ENCODE results near the gene GPR156. TPM values are rescaled to one million over a fixed set of nuclear protein-coding genes. Genes with fewer than 3 reads are reported as not detected.
"Not testable (repeated sequence)": the region's sequence is repeated elsewhere in the genome, so short reads cannot be mapped to it uniquely, and the experiment has no call there.

Gene GPR156
- total RNA-seq, 1 experiment from 2014 or later, result not detected

GRCh38 chr3:120218981-120219380, 66.0 kb downstream of the GPR156 start:
- H2AFZ ChIP-seq (ENCODE audit: low read length), result no peak overlapping the region
- H4K20me1 ChIP-seq (ENCODE audit: insufficient read depth, low read depth, low read length), result no peaks in the 10 kb centered on the region
- no peak overlapping the region for H3K4me2 ChIP-seq (ENCODE audit: low read depth, low read length, poor library complexity, severe bottlenecking)
- H3K36me3 ChIP-seq (ENCODE audit: insufficient read depth, low read length), result no peaks in the 10 kb centered on the region
- H3K4me3 ChIP-seq (ENCODE audit: low read length), result no peak overlapping the region
- H3K9me3 ChIP-seq (ENCODE audit: low read length), result no peaks in the 10 kb centered on the region
- H3K9me2 ChIP-seq (replicated peaks; ENCODE audit: insufficient read depth, low read length), result no peaks in the 10 kb centered on the region
- H3K27me3 ChIP-seq (ENCODE audit: low read length), result no peaks in the 10 kb centered on the region
- no peak overlapping the region for H3K27ac ChIP-seq (ENCODE audit: low read length)
- peaks cover 2% of the 10 kb centered on the region; the same call in 1 of the 2 replicates for H3K4me1 ChIP-seq (ENCODE audit: low read length)
- no peaks in the 10 kb centered on the region for H3K79me2 ChIP-seq (ENCODE audit: low read length)
- no peak for DNase-seq
- H3K9ac ChIP-seq (ENCODE audit: low read length), result no peak overlapping the region

- not testable (repeated sequence) for H3K36me3 ChIP-seq (ENCODE audit: insufficient read depth, low read length); H3K27me3 ChIP-seq (ENCODE audit: low read length); H3K9ac ChIP-seq (ENCODE audit: low read length); H3K4me1 ChIP-seq (ENCODE audit: low read length); H2AFZ ChIP-seq (ENCODE audit: low read length); H3K9me3 ChIP-seq (ENCODE audit: low read length); H3K27ac ChIP-seq (ENCODE audit: low read length); H3K9me2 ChIP-seq (replicated peaks; ENCODE audit: insufficient read depth, low read length); DNase-seq; H4K20me1 ChIP-seq (ENCODE audit: insufficient read depth, low read depth, low read length); H3K4me2 ChIP-seq (ENCODE audit: low read depth, low read length, poor library complexity, severe bottlenecking); H3K79me2 ChIP-seq (ENCODE audit: low read length); H3K4me3 ChIP-seq (ENCODE audit: low read length)
These were observed 68.4 kb downstream of the GPR156 start for GRCh38 chr3:120216633-120217032.

GRCh38 chr3:120214176-120214575, 70.8 kb downstream of the GPR156 start:
- Histone ChIP-seq H3K9me2 (replicated peaks; ENCODE audit: insufficient read depth, low read length) (no peaks in the 10 kb centered on the region), H3K4me3 (ENCODE audit: low read length) (no peak overlapping the region), H4K20me1 (ENCODE audit: insufficient read depth, low read depth, low read length) (no peaks in the 10 kb centered on the region), H3K27me3 (ENCODE audit: low read length) (no peaks in the 10 kb centered on the region), H2AFZ (ENCODE audit: low read length) (no peak overlapping the region), H3K9ac (ENCODE audit: low read length) (no peak overlapping the region), H3K27ac (ENCODE audit: low read length) (no peak overlapping the region), H3K9me3 (ENCODE audit: low read length) (no peaks in the 10 kb centered on the region), H3K79me2 (ENCODE audit: low read length) (no peaks in the 10 kb centered on the region), H3K4me1 (ENCODE audit: low read length) (peaks cover 8% of the 10 kb centered on the region), H3K4me2 (ENCODE audit: low read depth, low read length, poor library complexity, severe bottlenecking) (no peak overlapping the region), H3K36me3 (ENCODE audit: insufficient read depth, low read length) (no peaks in the 10 kb centered on the region)
- no peak for DNase-seq

- Histone ChIP-seq H3K4me1 (ENCODE audit: low read length) (peaks cover 6% of the 10 kb centered on the region), H2AFZ (ENCODE audit: low read length) (no peak overlapping the region), H4K20me1 (ENCODE audit: insufficient read depth, low read depth, low read length) (no peaks in the 10 kb centered on the region), H3K79me2 (ENCODE audit: low read length) (no peaks in the 10 kb centered on the region), H3K36me3 (ENCODE audit: insufficient read depth, low read length) (no peaks in the 10 kb centered on the region), H3K9me3 (ENCODE audit: low read length) (no peaks in the 10 kb centered on the region), H3K9ac (ENCODE audit: low read length) (no peak overlapping the region), H3K27ac (ENCODE audit: low read length) (no peak overlapping the region), H3K4me3 (ENCODE audit: low read length) (no peak overlapping the region), H3K9me2 (replicated peaks; ENCODE audit: insufficient read depth, low read length) (no peaks in the 10 kb centered on the region), H3K4me2 (ENCODE audit: low read depth, low read length, poor library complexity, severe bottlenecking) (no peak overlapping the region), H3K27me3 (ENCODE audit: low read length) (no peaks in the 10 kb centered on the region)
- DNase-seq, result no peak
These were observed 72.5 kb downstream of the GPR156 start for GRCh38 chr3:120212505-120212904.

GRCh38 chr3:120209425-120209824, 75.6 kb downstream of the GPR156 start:
- no peak overlapping the region for H3K9ac ChIP-seq (ENCODE audit: low read length)
- no peak overlapping the region for H2AFZ ChIP-seq (ENCODE audit: low read length)
- H3K36me3 ChIP-seq (ENCODE audit: insufficient read depth, low read length), result no peaks in the 10 kb centered on the region
- no peak overlapping the region for H3K27ac ChIP-seq (ENCODE audit: low read length)
- H3K9me3 ChIP-seq (ENCODE audit: low read length), result no peaks in the 10 kb centered on the region
- no peak overlapping the region for H3K4me2 ChIP-seq (ENCODE audit: low read depth, low read length, poor library complexity, severe bottlenecking)
- peaks cover 6% of the 10 kb centered on the region for H3K4me1 ChIP-seq (ENCODE audit: low read length)
- H4K20me1 ChIP-seq (ENCODE audit: insufficient read depth, low read depth, low read length), result no peaks in the 10 kb centered on the region
- no peaks in the 10 kb centered on the region for H3K9me2 ChIP-seq (replicated peaks; ENCODE audit: insufficient read depth, low read length)
- no peaks in the 10 kb centered on the region for H3K27me3 ChIP-seq (ENCODE audit: low read length)
- H3K79me2 ChIP-seq (ENCODE audit: low read length), result no peaks in the 10 kb centered on the region
- no peak for DNase-seq
- H3K4me3 ChIP-seq (ENCODE audit: low read length), result no peak overlapping the region

- H3K36me3 ChIP-seq (ENCODE audit: insufficient read depth, low read length), result no peaks in the 10 kb centered on the region
- H3K9me2 ChIP-seq (replicated peaks; ENCODE audit: insufficient read depth, low read length), result no peaks in the 10 kb centered on the region
These were observed 80.7 kb downstream of the GPR156 start for GRCh38 chr3:120204338-120204737.

GRCh38 chr3:120203621-120204020, 81.4 kb downstream of the GPR156 start:
- DNase-seq, result no peak
- no peak overlapping the region for H2AFZ ChIP-seq (ENCODE audit: low read length)
- no peaks in the 10 kb centered on the region for H3K4me1 ChIP-seq (ENCODE audit: low read length)

More at GRCh38 chr3:120204338-120204737, 80.7 kb downstream of the GPR156 start:
- H3K79me2 ChIP-seq (ENCODE audit: low read length), result no peaks in the 10 kb centered on the region
- no peak overlapping the region for H2AFZ ChIP-seq (ENCODE audit: low read length)
- no peak overlapping the region for H3K4me2 ChIP-seq (ENCODE audit: low read depth, low read length, poor library complexity, severe bottlenecking)
- no peaks in the 10 kb centered on the region for H3K4me1 ChIP-seq (ENCODE audit: low read length)
- no peak overlapping the region for H3K27ac ChIP-seq (ENCODE audit: low read length)
- no peak overlapping the region for H3K4me3 ChIP-seq (ENCODE audit: low read length)
- H4K20me1 ChIP-seq (ENCODE audit: insufficient read depth, low read depth, low read length), result no peaks in the 10 kb centered on the region
- H3K9ac ChIP-seq (ENCODE audit: low read length), result no peak overlapping the region
- no peak for DNase-seq
- H3K27me3 ChIP-seq (ENCODE audit: low read length), result no peaks in the 10 kb centered on the region
- H3K9me3 ChIP-seq (ENCODE audit: low read length), result no peaks in the 10 kb centered on the region

GRCh38 chr3:120203016-120203415, 82.0 kb downstream of the GPR156 start:
- H3K9ac ChIP-seq (ENCODE audit: low read length), result no peak overlapping the region
- H2AFZ ChIP-seq (ENCODE audit: low read length), result no peak overlapping the region
- no peak overlapping the region for H3K4me2 ChIP-seq (ENCODE audit: low read depth, low read length, poor library complexity, severe bottlenecking)

More at GRCh38 chr3:120203621-120204020, 81.4 kb downstream of the GPR156 start:
- no peaks in the 10 kb centered on the region for H3K9me2 ChIP-seq (replicated peaks; ENCODE audit: insufficient read depth, low read length)
- H3K4me3 ChIP-seq (ENCODE audit: low read length), result no peak overlapping the region
- no peak overlapping the region for H3K4me2 ChIP-seq (ENCODE audit: low read depth, low read length, poor library complexity, severe bottlenecking)
- H3K9me3 ChIP-seq (ENCODE audit: low read length), result no peaks in the 10 kb centered on the region
- H3K27ac ChIP-seq (ENCODE audit: low read length), result no peak overlapping the region
- H3K36me3 ChIP-seq (ENCODE audit: insufficient read depth, low read length), result no peaks in the 10 kb centered on the region
- no peaks in the 10 kb centered on the region for H4K20me1 ChIP-seq (ENCODE audit: insufficient read depth, low read depth, low read length)
- no peaks in the 10 kb centered on the region for H3K79me2 ChIP-seq (ENCODE audit: low read length)
- H3K9ac ChIP-seq (ENCODE audit: low read length), result no peak overlapping the region
- H3K27me3 ChIP-seq (ENCODE audit: low read length), result no peaks in the 10 kb centered on the region

GRCh38 chr3:120202363-120202762, 82.7 kb downstream of the GPR156 start:
- Histone ChIP-seq H2AFZ (ENCODE audit: low read length) (no peak overlapping the region), H3K27me3 (ENCODE audit: low read length) (no peaks in the 10 kb centered on the region), H3K4me2 (ENCODE audit: low read depth, low read length, poor library complexity, severe bottlenecking) (no peak overlapping the region), H3K9ac (ENCODE audit: low read length) (no peak overlapping the region), H3K79me2 (ENCODE audit: low read length) (no peaks in the 10 kb centered on the region), H3K36me3 (ENCODE audit: insufficient read depth, low read length) (no peaks in the 10 kb centered on the region), H3K27ac (ENCODE audit: low read length) (no peak overlapping the region), H3K9me3 (ENCODE audit: low read length) (no peaks in the 10 kb centered on the region), H3K4me3 (ENCODE audit: low read length) (no peak overlapping the region), H4K20me1 (ENCODE audit: insufficient read depth, low read depth, low read length) (no peaks in the 10 kb centered on the region), H3K4me1 (ENCODE audit: low read length) (no peaks in the 10 kb centered on the region), H3K9me2 (replicated peaks; ENCODE audit: insufficient read depth, low read length) (no peaks in the 10 kb centered on the region)
- DNase-seq, result no peak

More at GRCh38 chr3:120203016-120203415, 82.0 kb downstream of the GPR156 start:
- no peak for DNase-seq
- H3K9me2 ChIP-seq (replicated peaks; ENCODE audit: insufficient read depth, low read length), result no peaks in the 10 kb centered on the region
- no peak overlapping the region for H3K27ac ChIP-seq (ENCODE audit: low read length)
- no peaks in the 10 kb centered on the region for H3K4me1 ChIP-seq (ENCODE audit: low read length)
- no peak overlapping the region for H3K4me3 ChIP-seq (ENCODE audit: low read length)
- no peaks in the 10 kb centered on the region for H3K36me3 ChIP-seq (ENCODE audit: insufficient read depth, low read length)
- no peaks in the 10 kb centered on the region for H3K27me3 ChIP-seq (ENCODE audit: low read length)
- no peaks in the 10 kb centered on the region for H3K9me3 ChIP-seq (ENCODE audit: low read length)
- no peaks in the 10 kb centered on the region for H4K20me1 ChIP-seq (ENCODE audit: insufficient read depth, low read depth, low read length)
- no peaks in the 10 kb centered on the region for H3K79me2 ChIP-seq (ENCODE audit: low read length)
